SJSA1 (cell line): ENCODE results near the gene DPYSL4. TPM values are rescaled to one million over a fixed set of nuclear protein-coding genes. Genes with fewer than 3 reads are reported as not detected.

Experiments used
- DNase-seq, 2 experiments: peaks; one replicate each; pipeline ENCODE4 v3.0.0-alpha.2; 2015 to 2020; ENCODE audit warnings: low spot score in 2 of 2, low read depth in 1 of 2
- H3K27ac ChIP-seq: fragments of 250-450 bp; sonication (Bioruptor Pico); 2 replicates; pipeline ENCODE4 v1.5.1; 2020; ENCODE audit warnings: mild to moderate bottlenecking, moderate library complexity
- H3K27me3 ChIP-seq: fragments of 250-450 bp; sonication (Bioruptor Pico); replicated peaks from 2 replicates; pipeline ENCODE4 v1.5.1; 2020; ENCODE audit warnings: mild to moderate bottlenecking, moderate library complexity
- H3K36me3 ChIP-seq: fragments of 250-450 bp; sonication (Bioruptor Pico); 2 replicates; pipeline ENCODE4 v1.5.1; 2020; ENCODE audit warnings: mild to moderate bottlenecking
- H3K4me1 ChIP-seq: fragments of 250-450 bp; sonication (Bioruptor Pico); replicated peaks from 2 replicates; pipeline ENCODE4 v1.6.1; 2021; ENCODE audit warnings: mild to moderate bottlenecking
- H3K4me3 ChIP-seq: fragments of 250-450 bp; sonication (Bioruptor Pico); 2 replicates; pipeline ENCODE4 v1.5.1; 2020; ENCODE audit warnings: mild to moderate bottlenecking
- H3K9me3 ChIP-seq: fragments of 250-450 bp; sonication (Bioruptor Pico); replicated peaks from 2 replicates; pipeline ENCODE4 v1.5.1; 2020; ENCODE audit warnings: mild to moderate bottlenecking
- total RNA-seq: library from RNA; depleted of rRNA; stranded (reverse); fragments of >200 nt; shearing (Covaris generic); gene quantifications from 2 replicates; pipeline ENCODE4 v1.2.3, GENCODE V29; 2014; rRNA removed

DPYSL4 gene
- 1.3 TPM in 1 of 2 replicates, not detected in the other for total RNA-seq

- H3K9me3 ChIP-seq = no peaks in the 10 kb centered on the region; the same call in 1 of the 2 replicates
- no peaks in the 10 kb centered on the region for H3K4me1 ChIP-seq
- H3K27ac ChIP-seq = no peak within 1 kb of the TSS
- H3K36me3 ChIP-seq = no peaks in the 10 kb centered on the region
- H3K4me3 ChIP-seq = 0 out of 2 replicates have a peak within 1 kb of the TSS, but pooled peaks have one; percentile 7
- DNase-seq = no peak
- H3K27me3 ChIP-seq = peaks cover 35% of the 10 kb centered on the region
These were observed at the start of gene DPYSL4 for GRCh38 chr10:132186488-132187429. Gene DPYSL4, plus strand, starts transcription at chr10:132186948. Its CDS starts 116 bp downstream, at chr10:132187064.

- Histone ChIP-seq H3K4me1 (no peaks in the 10 kb centered on the region), H3K9me3 (no peaks in the 10 kb centered on the region), H3K27me3 (no peaks in the 10 kb centered on the region), H3K4me3 (no peak overlapping the region), H3K36me3 (no peaks in the 10 kb centered on the region), H3K27ac (no peak overlapping the region)
- DNase-seq = no peak
These were observed 49.4 kb upstream of the DPYSL4 start for GRCh38 chr10:132137111-132138072.

- no peaks in the 10 kb centered on the region for H3K9me3 ChIP-seq
- H3K27me3 ChIP-seq = no peaks in the 10 kb centered on the region
- no peaks in the 10 kb centered on the region for H3K36me3 ChIP-seq
- no peak for DNase-seq
- no peak overlapping the region for H3K27ac ChIP-seq
- no peak overlapping the region for H3K4me3 ChIP-seq
- H3K4me1 ChIP-seq = no peaks in the 10 kb centered on the region
These were observed 48.6 kb upstream of the DPYSL4 start for GRCh38 chr10:132138133-132138532.

GRCh38 chr10:132138596-132138995 is 48.2 kb upstream of the DPYSL4 start:
- Histone ChIP-seq H3K4me1 (no peaks in the 10 kb centered on the region), H3K27me3 (no peaks in the 10 kb centered on the region), H3K36me3 (no peaks in the 10 kb centered on the region), H3K27ac (no peak overlapping the region), H3K9me3 (no peaks in the 10 kb centered on the region), H3K4me3 (no peak overlapping the region)
- DNase-seq = no peak

GRCh38 chr10:132139526-132139925 is 47.2 kb upstream of the DPYSL4 start:
- Histone ChIP-seq H3K27ac (no peak overlapping the region), H3K4me1 (no peaks in the 10 kb centered on the region), H3K9me3 (no peaks in the 10 kb centered on the region), H3K27me3 (no peaks in the 10 kb centered on the region), H3K4me3 (no peak overlapping the region), H3K36me3 (no peaks in the 10 kb centered on the region)
- DNase-seq = no peak

GRCh38 chr10:132140167-132140925 is 46.4 kb upstream of the DPYSL4 start:
- Histone ChIP-seq H3K36me3 (no peaks in the 10 kb centered on the region), H3K4me3 (no peak overlapping the region), H3K4me1 (no peaks in the 10 kb centered on the region), H3K9me3 (no peaks in the 10 kb centered on the region), H3K27me3 (no peaks in the 10 kb centered on the region), H3K27ac (no peak overlapping the region)
- DNase-seq = no peak

GRCh38 chr10:132141076-132141475 is 45.7 kb upstream of the DPYSL4 start:
- Histone ChIP-seq H3K27me3 (no peaks in the 10 kb centered on the region), H3K36me3 (no peaks in the 10 kb centered on the region), H3K9me3 (no peaks in the 10 kb centered on the region), H3K4me1 (no peaks in the 10 kb centered on the region), H3K4me3 (no peak overlapping the region), H3K27ac (no peak overlapping the region)
- DNase-seq = no peak

GRCh38 chr10:132141526-132142395 is 45.0 kb upstream of the DPYSL4 start:
- Histone ChIP-seq H3K4me1 (no peaks in the 10 kb centered on the region), H3K27me3 (no peaks in the 10 kb centered on the region), H3K36me3 (no peaks in the 10 kb centered on the region), H3K9me3 (no peaks in the 10 kb centered on the region), H3K27ac (no peak overlapping the region), H3K4me3 (no peak overlapping the region)
- DNase-seq = no peak

GRCh38 chr10:132142396-132143161 is 44.2 kb upstream of the DPYSL4 start:
- no peak for DNase-seq
- Histone ChIP-seq H3K27ac (no peak overlapping the region), H3K27me3 (no peaks in the 10 kb centered on the region), H3K4me3 (no peak overlapping the region), H3K9me3 (no peaks in the 10 kb centered on the region), H3K4me1 (no peaks in the 10 kb centered on the region), H3K36me3 (no peaks in the 10 kb centered on the region)

GRCh38 chr10:132143162-132143561 is 43.6 kb upstream of the DPYSL4 start:
- H3K27me3 ChIP-seq = no peaks in the 10 kb centered on the region
- no peak overlapping the region for H3K4me3 ChIP-seq
- H3K27ac ChIP-seq = no peak overlapping the region
- no peaks in the 10 kb centered on the region for H3K36me3 ChIP-seq
- no peaks in the 10 kb centered on the region for H3K9me3 ChIP-seq
- DNase-seq = no peak
- H3K4me1 ChIP-seq = no peaks in the 10 kb centered on the region

GRCh38 chr10:132144086-132144485 is 42.7 kb upstream of the DPYSL4 start:
- Histone ChIP-seq H3K9me3 (no peaks in the 10 kb centered on the region), H3K4me3 (no peak overlapping the region), H3K36me3 (no peaks in the 10 kb centered on the region), H3K27ac (no peak overlapping the region), H3K4me1 (no peaks in the 10 kb centered on the region), H3K27me3 (no peaks in the 10 kb centered on the region)
- no peak for DNase-seq

- no peak overlapping the region for H3K4me3 ChIP-seq
These were observed 41.7 kb upstream of the DPYSL4 start for GRCh38 chr10:132145002-132145401.

More at GRCh38 chr10:132145002-132145401, 41.7 kb upstream of the DPYSL4 start:
- H3K27me3 ChIP-seq = no peaks in the 10 kb centered on the region
- H3K36me3 ChIP-seq = no peaks in the 10 kb centered on the region
- H3K27ac ChIP-seq = no peak overlapping the region
- DNase-seq = no peak
- no peaks in the 10 kb centered on the region for H3K4me1 ChIP-seq
- no peaks in the 10 kb centered on the region for H3K9me3 ChIP-seq
